Measurements from ENCODE around the gene MCTP2.

The MCTP2 gene

DNA sequence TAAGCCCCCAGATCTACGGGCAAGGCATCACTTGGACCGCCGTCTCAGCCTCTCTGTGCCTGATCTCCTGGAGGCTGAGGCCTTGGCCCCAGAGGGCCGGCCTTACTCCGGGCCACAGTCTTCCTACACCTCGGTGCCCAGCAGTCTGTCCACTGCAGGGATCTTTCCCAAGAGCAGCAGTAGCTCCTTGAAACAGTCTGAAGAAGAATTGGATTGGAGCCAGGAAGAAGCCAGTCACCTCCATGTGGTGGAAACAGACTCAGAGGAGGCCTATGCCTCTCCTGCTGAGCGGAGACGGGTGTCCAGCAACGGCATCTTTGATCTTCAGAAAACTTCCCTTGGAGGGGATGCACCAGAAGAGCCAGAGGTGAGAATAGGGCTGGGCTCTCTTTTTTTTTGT, 67.0 kb downstream of the MCTP2 start:
- 94% methylated on average over 7 to 8 of the region's 9 CpGs for WGBS, 2 experiments (ENCODE audit: insufficient coverage in 2 of 2)
- no peak overlapping the region for H3K27ac ChIP-seq (ENCODE audit: low read depth, low read length, severe bottlenecking)
- no peaks in the 10 kb centered on the region for H3K4me1 ChIP-seq (ENCODE audit: control insufficient read depth, insufficient read depth, low read length, poor library complexity, severe bottlenecking)
- peaks cover 3% of the 10 kb centered on the region for H3K9me3 ChIP-seq (ENCODE audit: control insufficient read depth, low read length)
- H3K4me3 ChIP-seq (ENCODE audit: extremely low read depth, insufficient read depth, low read length, poor library complexity, severe bottlenecking) = no peak overlapping the region
- H3K36me3 ChIP-seq (ENCODE audit: control insufficient read depth, insufficient read depth, low read length) = no peaks in the 10 kb centered on the region

DNA sequence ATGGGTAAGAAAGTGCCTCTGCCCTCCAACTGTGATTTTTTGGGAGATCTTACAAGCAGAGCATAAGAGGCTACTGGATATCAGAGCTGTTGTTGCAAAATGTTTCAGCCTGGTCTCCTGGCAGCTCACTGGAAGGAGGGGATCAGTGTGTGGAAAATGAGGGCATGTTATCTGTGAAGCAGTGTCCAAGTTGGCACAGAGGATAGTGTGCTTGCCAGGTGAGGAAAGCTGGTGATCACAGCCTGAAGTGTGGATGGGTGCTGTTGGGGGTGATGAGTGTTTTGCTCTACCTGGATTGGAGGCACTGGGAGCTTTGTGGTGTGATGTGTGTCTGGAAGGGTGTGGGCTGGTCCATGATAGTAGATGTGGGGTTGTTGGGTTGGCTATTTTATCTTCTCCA, 69.3 kb downstream of the MCTP2 start:
- H3K9me3 ChIP-seq (ENCODE audit: control insufficient read depth, low read length) = peaks cover 3% of the 10 kb centered on the region
- no peaks in the 10 kb centered on the region for H3K36me3 ChIP-seq (ENCODE audit: control insufficient read depth, insufficient read depth, low read length)
- no peak overlapping the region for H3K27ac ChIP-seq (ENCODE audit: low read depth, low read length, severe bottlenecking)
- H3K4me3 ChIP-seq (ENCODE audit: extremely low read depth, insufficient read depth, low read length, poor library complexity, severe bottlenecking) = no peak overlapping the region
- H3K4me1 ChIP-seq (ENCODE audit: control insufficient read depth, insufficient read depth, low read length, poor library complexity, severe bottlenecking) = no peaks in the 10 kb centered on the region

DNA sequence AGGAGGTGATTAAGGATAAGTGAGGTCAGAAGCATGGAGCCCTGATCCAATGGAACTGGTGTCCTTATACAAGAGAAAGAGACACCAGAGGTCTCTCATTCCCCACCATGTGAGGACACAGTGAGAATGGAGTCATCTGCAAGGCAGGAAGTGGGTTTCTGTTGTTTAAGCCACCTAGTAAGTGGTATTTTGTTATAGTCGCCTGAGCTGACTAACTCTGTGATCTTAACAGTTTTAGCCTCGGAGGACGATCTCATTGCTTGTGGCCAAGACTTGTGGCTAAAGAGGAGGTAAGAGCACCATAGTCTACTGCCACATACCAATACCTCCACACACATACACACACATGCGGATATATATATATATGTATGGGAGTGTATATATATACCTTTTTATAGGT, 73.8 kb downstream of the MCTP2 start:
- Histone ChIP-seq H3K27ac (ENCODE audit: low read depth, low read length, severe bottlenecking) (no peak overlapping the region), H3K36me3 (ENCODE audit: control insufficient read depth, insufficient read depth, low read length) (no peaks in the 10 kb centered on the region), H3K4me3 (ENCODE audit: extremely low read depth, insufficient read depth, low read length, poor library complexity, severe bottlenecking) (no peak overlapping the region), H3K9me3 (ENCODE audit: control insufficient read depth, low read length) (peaks cover 3% of the 10 kb centered on the region), H3K4me1 (ENCODE audit: control insufficient read depth, insufficient read depth, low read length, poor library complexity, severe bottlenecking) (no peaks in the 10 kb centered on the region)
- 100% methylated on average over 1 of the region's 4 CpGs; no CpG with 5 or more reads in 1 of the 2 experiments for WGBS, 2 experiments (ENCODE audit: insufficient coverage in 2 of 2)

DNA sequence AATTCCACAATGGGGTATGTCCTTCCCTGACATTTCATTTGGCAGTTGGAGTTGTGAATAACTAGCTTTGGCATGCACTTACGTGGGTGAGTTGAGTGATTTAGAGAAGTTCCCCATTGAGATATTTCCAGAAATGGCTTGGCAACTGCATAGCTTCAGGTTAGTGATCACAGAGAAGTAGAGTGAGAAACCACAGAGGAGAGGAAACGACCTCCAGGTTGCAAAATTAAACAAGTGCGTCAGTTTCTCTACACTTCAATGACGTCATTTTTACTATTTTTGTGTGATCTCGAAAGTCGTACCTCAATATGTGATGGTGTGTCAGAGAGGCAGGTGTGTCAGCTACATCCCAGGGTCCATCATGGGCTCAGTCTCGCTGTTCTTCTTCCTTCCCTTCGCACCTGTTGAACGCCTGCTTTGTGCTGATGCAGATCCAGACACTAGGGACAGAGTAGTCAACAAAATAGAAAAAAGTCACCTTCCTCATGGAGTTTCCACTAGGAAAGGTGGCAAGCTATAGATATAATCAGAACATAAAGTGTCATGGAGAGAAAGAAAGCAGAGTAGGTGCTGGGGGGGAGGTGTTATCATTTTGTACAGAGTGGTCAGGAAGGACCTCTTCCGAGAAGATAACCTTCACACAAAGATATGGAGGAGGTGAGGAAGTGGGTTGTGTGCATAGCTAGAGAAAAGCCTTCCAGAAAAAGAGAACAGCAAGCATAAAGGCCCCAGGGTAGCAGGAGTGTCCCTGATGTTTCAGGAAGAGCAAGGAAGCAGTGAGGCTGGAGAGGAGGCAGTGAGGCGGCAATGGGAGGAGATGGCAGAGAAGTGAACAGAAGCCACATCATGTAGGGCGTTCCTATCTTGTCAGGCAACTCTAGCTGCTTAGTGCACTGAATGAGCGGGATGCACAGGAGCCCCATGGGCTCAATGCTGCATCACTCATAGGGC, 75.6 kb downstream of the MCTP2 start:
- WGBS, 2 experiments (ENCODE audit: insufficient coverage in 2 of 2) = 85 to 95% methylated on average over 12 to 13 of the region's 13 CpGs
- no peak overlapping the region for H3K4me3 ChIP-seq (ENCODE audit: extremely low read depth, insufficient read depth, low read length, poor library complexity, severe bottlenecking)
- H3K9me3 ChIP-seq (ENCODE audit: control insufficient read depth, low read length) = peaks cover 3% of the 10 kb centered on the region
- H3K4me1 ChIP-seq (ENCODE audit: control insufficient read depth, insufficient read depth, low read length, poor library complexity, severe bottlenecking) = no peaks in the 10 kb centered on the region
- no peaks in the 10 kb centered on the region for H3K36me3 ChIP-seq (ENCODE audit: control insufficient read depth, insufficient read depth, low read length)
- H3K27ac ChIP-seq (ENCODE audit: low read depth, low read length, severe bottlenecking) = no peak overlapping the region

DNA sequence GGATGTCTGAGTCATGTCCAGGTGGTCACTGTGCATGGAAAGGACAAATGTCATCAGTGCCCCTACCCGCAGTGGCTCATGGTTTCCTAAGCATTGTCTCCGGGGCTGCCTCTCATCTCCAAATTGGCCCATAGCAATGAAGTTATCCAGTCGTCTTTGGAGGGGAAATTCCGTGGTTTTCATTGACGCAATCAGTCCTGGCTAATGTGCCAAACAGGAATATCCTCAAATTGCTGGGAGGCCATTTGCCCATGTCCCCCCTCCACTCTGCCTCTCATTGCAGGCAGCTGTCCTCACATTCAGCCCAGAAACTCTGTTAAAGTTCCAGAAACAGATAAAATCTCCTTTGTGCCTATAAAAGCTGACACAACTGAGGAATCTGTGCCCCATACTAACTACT, 81.6 kb downstream of the MCTP2 start:
- Histone ChIP-seq H3K4me1 (ENCODE audit: control insufficient read depth, insufficient read depth, low read length, poor library complexity, severe bottlenecking) (no peaks in the 10 kb centered on the region), H3K9me3 (ENCODE audit: control insufficient read depth, low read length) (no peaks in the 10 kb centered on the region), H3K36me3 (ENCODE audit: control insufficient read depth, insufficient read depth, low read length) (no peaks in the 10 kb centered on the region), H3K27ac (ENCODE audit: low read depth, low read length, severe bottlenecking) (no peak overlapping the region), H3K4me3 (ENCODE audit: extremely low read depth, insufficient read depth, low read length, poor library complexity, severe bottlenecking) (no peak overlapping the region)
- WGBS, 2 experiments (ENCODE audit: insufficient coverage in 2 of 2) = 90 to 94% methylated on average over 5 of the region's 5 CpGs

DNA sequence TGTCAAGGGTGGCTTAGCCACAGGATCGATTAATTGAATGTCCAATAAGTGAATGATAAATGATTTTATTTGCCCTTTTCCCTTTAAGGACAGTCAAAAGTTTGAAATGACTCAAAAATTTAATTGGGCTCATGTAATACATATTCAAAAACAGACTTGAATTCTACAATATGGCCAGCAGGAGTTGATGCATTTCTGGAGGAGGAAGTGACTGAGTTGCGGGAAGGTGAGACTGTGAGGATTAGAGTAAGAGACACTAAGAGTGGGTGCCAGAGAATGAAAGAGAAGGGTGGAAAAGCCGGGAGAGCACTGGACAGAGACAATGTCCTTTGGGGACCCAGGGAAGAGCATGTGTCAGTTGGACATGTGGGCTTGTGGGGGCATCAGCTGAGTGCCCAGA, 83.3 kb downstream of the MCTP2 start:
- Histone ChIP-seq H3K4me3 (ENCODE audit: extremely low read depth, insufficient read depth, low read length, poor library complexity, severe bottlenecking) (no peak overlapping the region), H3K36me3 (ENCODE audit: control insufficient read depth, insufficient read depth, low read length) (no peaks in the 10 kb centered on the region), H3K4me1 (ENCODE audit: control insufficient read depth, insufficient read depth, low read length, poor library complexity, severe bottlenecking) (no peaks in the 10 kb centered on the region), H3K27ac (ENCODE audit: low read depth, low read length, severe bottlenecking) (no peak overlapping the region), H3K9me3 (ENCODE audit: control insufficient read depth, low read length) (no peaks in the 10 kb centered on the region)
- 71 to 100% methylated on average over 1 to 3 of the region's 3 CpGs for WGBS, 2 experiments (ENCODE audit: insufficient coverage in 2 of 2)

DNA sequence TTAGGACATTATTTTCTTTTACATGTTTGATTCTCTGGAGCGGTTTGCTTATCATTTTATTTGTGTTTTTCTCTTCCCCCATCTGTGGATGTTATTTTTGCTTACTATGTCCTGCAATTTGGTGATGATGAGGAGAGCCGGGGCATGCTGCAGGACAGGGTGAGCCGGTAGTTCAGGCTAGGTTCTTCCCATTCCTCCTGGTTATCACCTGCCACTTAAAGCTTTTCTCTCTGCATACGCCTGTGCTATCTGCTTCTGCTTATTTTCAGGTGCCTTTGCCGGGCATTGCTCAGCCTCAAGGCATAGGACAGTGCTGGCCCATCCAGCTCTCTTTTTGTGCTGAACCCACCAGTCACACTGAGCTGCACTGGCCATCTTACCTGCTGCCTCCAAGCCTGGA, 85.8 kb downstream of the MCTP2 start:
- no peak overlapping the region for H3K27ac ChIP-seq (ENCODE audit: low read depth, low read length, severe bottlenecking)
- 62 to 70% methylated on average over 3 to 4 of the region's 5 CpGs for WGBS, 2 experiments (ENCODE audit: insufficient coverage in 2 of 2)
- no peaks in the 10 kb centered on the region for H3K9me3 ChIP-seq (ENCODE audit: control insufficient read depth, low read length)
- H3K36me3 ChIP-seq (ENCODE audit: control insufficient read depth, insufficient read depth, low read length) = no peaks in the 10 kb centered on the region
- H3K4me3 ChIP-seq (ENCODE audit: extremely low read depth, insufficient read depth, low read length, poor library complexity, severe bottlenecking) = no peak overlapping the region
- no peaks in the 10 kb centered on the region for H3K4me1 ChIP-seq (ENCODE audit: control insufficient read depth, insufficient read depth, low read length, poor library complexity, severe bottlenecking)

DNA sequence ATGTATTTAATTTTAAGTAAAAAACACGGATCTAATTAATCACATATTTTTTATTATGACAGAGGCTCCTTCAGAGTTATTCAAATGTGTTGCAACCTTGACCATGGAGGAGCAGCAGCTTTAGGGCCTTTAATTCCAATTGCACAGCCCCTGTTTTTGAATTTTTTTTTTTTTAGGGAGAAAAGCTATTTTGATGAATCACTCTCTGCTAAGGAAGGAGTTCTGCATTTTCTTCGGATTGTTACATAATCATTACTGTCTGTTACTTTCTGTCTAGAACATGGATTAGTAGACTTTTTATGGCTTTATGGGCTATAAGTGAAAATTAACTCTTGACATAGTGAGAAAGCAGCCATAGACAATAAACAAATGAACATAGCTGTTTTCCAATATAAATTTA, 90.8 kb downstream of the MCTP2 start:
- no peak overlapping the region for H3K4me3 ChIP-seq (ENCODE audit: extremely low read depth, insufficient read depth, low read length, poor library complexity, severe bottlenecking)
- no peaks in the 10 kb centered on the region for H3K9me3 ChIP-seq (ENCODE audit: control insufficient read depth, low read length)
- no CpG with 5 or more reads among the region's 2 CpGs for WGBS, 2 experiments (ENCODE audit: insufficient coverage in 2 of 2)
- H3K27ac ChIP-seq (ENCODE audit: low read depth, low read length, severe bottlenecking) = no peak overlapping the region
- no peaks in the 10 kb centered on the region for H3K36me3 ChIP-seq (ENCODE audit: control insufficient read depth, insufficient read depth, low read length)
- H3K4me1 ChIP-seq (ENCODE audit: control insufficient read depth, insufficient read depth, low read length, poor library complexity, severe bottlenecking) = no peaks in the 10 kb centered on the region

DNA sequence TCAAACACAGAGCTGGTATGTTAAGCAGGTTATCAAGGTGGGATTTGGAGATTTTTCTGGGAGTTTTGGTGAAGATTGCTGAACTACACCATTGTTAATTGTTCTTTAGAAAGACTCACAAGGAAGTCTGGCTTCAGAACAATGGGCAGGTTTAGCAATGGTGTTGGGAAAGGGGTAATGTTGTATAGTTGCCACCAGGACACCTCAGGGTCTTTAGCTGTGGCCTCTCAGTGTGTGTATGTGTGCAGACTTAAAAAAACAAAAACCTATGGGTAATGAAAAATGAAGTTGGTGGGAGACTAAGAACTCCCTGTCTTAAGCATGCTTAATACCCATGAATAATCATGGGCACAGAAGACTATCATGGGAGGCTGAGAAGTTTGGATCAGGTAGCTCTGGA, 91.7 kb downstream of the MCTP2 start:
- Histone ChIP-seq H3K9me3 (ENCODE audit: control insufficient read depth, low read length) (no peaks in the 10 kb centered on the region), H3K27ac (ENCODE audit: low read depth, low read length, severe bottlenecking) (no peak overlapping the region), H3K4me3 (ENCODE audit: extremely low read depth, insufficient read depth, low read length, poor library complexity, severe bottlenecking) (no peak overlapping the region), H3K4me1 (ENCODE audit: control insufficient read depth, insufficient read depth, low read length, poor library complexity, severe bottlenecking) (no peaks in the 10 kb centered on the region), H3K36me3 (ENCODE audit: control insufficient read depth, insufficient read depth, low read length) (no peaks in the 10 kb centered on the region)

DNA sequence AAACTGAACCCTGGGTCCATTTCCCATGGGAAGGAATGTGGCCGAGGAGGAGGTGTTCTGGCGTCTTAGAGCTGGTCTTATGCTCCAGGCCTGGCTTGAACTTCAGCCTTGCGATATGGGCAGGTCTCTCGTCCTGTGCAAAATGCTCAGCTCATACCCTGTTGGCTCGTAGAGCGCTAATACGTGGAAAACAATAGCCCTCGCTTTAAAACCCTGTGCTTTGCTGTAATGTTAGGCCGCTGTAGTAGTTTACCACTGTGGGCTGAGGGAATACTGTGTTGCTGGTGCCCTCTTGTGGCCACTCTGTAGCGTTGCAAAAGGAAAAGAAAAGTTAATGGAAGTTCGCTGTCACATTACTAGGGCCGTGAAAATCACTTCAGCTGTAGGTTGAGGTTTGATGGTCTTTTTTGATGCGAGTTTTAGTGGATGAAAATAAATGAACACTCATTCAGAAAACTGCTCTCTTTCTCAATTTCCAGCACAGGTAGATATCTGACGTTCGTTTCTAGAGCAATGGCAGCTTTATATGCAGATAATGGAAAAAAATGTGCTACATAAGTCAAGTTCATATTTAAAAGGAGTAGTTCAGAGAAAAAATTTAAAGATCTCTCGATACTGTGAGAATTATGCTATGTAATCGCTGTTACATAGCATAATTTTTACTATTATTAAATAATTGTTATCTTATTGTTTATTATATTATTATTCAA, 92.9 kb downstream of the MCTP2 start:
- no peaks in the 10 kb centered on the region for H3K4me1 ChIP-seq (ENCODE audit: control insufficient read depth, insufficient read depth, low read length, poor library complexity, severe bottlenecking)
- no peak overlapping the region for H3K27ac ChIP-seq (ENCODE audit: low read depth, low read length, severe bottlenecking)
- H3K9me3 ChIP-seq (ENCODE audit: control insufficient read depth, low read length) = no peaks in the 10 kb centered on the region
- H3K36me3 ChIP-seq (ENCODE audit: control insufficient read depth, insufficient read depth, low read length) = no peaks in the 10 kb centered on the region
- WGBS, 2 experiments (ENCODE audit: insufficient coverage in 2 of 2) = 30 to 33% methylated on average over 11 to 12 of the region's 17 CpGs
- H3K4me3 ChIP-seq (ENCODE audit: extremely low read depth, insufficient read depth, low read length, poor library complexity, severe bottlenecking) = no peak overlapping the region

Data from mesodermal cell (in vitro differentiated cells).